ENCODE measurements around the gene APOL6. TPM values are rescaled to one million over a fixed set of nuclear protein-coding genes. Genes with fewer than 3 reads are reported as not detected.

The APOL6 gene
- total and polyA plus RNA-seq, 2 of the 13 experiments (the other 11 are each of a cell fraction or from before 2014, with no cell fraction given): 5.2 to 7.5 TPM

- TF ChIP-seq ZNF318 (CRISPR knock-in tag; IDR thresholded peaks at IDR 0.05) (no peak), ZNF547 (CRISPR knock-in tag; IDR thresholded peaks at IDR 0.05) (0 out of 2 replicates have a peak, but pooled peaks have one; percentile 30), ELF1 (CRISPR knock-in tag; IDR thresholded peaks at IDR 0.05) (peak; percentile 54; the same call in 1 of the 2 replicates), ASH2L (IDR thresholded peaks at IDR 0.05; ENCODE audit: insufficient read length, low read depth, low read length) (peak; percentile 83), HDAC1 (CRISPR knock-in tag; IDR thresholded peaks at IDR 0.05) (peak; percentile 81), PPARG (CRISPR knock-in tag; conservative IDR thresholded peaks at IDR 0.05) (peak; percentile 67; the same call in 1 of the 2 replicates), PATZ1 (CRISPR knock-in tag; IDR thresholded peaks at IDR 0.05) (0 out of 2 replicates have a peak, but pooled peaks have one; percentile 39), ZFY (CRISPR knock-in tag; IDR thresholded peaks at IDR 0.05) (peak; percentile 34), POLR2A (IDR thresholded peaks at IDR 0.05; ENCODE audit: insufficient read depth in 1 of 2, low read depth in 2 of 2, low read length in 2 of 2) (peak; percentile 62 to 69), ZBTB25 (CRISPR knock-in tag; IDR thresholded peaks at IDR 0.05) (0 out of 2 replicates have a peak, but pooled peaks have one; percentile 21), ZNF24 (IDR thresholded peaks at IDR 0.05) (no peak)
- TF ChIP-seq, protein P1, sequence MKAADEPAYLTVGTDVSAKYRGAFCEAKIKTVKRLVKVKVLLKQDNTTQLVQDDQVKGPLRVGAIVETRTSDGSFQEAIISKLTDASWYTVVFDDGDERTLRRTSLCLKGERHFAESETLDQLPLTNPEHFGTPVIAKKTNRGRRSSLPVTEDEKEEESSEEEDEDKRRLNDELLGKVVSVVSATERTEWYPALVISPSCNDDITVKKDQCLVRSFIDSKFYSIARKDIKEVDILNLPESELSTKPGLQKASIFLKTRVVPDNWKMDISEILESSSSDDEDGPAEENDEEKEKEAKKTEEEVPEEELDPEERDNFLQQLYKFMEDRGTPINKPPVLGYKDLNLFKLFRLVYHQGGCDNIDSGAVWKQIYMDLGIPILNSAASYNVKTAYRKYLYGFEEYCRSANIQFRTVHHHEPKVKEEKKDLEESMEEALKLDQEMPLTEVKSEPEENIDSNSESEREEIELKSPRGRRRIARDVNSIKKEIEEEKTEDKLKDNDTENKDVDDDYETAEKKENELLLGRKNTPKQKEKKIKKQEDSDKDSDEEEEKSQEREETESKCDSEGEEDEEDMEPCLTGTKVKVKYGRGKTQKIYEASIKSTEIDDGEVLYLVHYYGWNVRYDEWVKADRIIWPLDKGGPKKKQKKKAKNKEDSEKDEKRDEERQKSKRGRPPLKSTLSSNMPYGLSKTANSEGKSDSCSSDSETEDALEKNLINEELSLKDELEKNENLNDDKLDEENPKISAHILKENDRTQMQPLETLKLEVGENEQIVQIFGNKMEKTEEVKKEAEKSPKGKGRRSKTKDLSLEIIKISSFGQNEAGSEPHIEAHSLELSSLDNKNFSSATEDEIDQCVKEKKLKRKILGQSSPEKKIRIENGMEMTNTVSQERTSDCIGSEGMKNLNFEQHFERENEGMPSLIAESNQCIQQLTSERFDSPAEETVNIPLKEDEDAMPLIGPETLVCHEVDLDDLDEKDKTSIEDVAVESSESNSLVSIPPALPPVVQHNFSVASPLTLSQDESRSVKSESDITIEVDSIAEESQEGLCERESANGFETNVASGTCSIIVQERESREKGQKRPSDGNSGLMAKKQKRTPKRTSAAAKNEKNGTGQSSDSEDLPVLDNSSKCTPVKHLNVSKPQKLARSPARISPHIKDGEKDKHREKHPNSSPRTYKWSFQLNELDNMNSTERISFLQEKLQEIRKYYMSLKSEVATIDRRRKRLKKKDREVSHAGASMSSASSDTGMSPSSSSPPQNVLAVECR (CRISPR knock-in tag; IDR thresholded peaks at IDR 0.05; ENCODE audit: borderline replicate concordance): peak; percentile 59; the same call in 1 of the 2 replicates
These were observed at the start of gene APOL6 (continued) for GRCh38 chr22:35648066-35649025.
